Measurements from ENCODE around the gene NGF.

GRCh38 chr1:115310581-115311473, 27.2 kb downstream of the NGF start:
- TF ChIP-seq, protein P1, sequence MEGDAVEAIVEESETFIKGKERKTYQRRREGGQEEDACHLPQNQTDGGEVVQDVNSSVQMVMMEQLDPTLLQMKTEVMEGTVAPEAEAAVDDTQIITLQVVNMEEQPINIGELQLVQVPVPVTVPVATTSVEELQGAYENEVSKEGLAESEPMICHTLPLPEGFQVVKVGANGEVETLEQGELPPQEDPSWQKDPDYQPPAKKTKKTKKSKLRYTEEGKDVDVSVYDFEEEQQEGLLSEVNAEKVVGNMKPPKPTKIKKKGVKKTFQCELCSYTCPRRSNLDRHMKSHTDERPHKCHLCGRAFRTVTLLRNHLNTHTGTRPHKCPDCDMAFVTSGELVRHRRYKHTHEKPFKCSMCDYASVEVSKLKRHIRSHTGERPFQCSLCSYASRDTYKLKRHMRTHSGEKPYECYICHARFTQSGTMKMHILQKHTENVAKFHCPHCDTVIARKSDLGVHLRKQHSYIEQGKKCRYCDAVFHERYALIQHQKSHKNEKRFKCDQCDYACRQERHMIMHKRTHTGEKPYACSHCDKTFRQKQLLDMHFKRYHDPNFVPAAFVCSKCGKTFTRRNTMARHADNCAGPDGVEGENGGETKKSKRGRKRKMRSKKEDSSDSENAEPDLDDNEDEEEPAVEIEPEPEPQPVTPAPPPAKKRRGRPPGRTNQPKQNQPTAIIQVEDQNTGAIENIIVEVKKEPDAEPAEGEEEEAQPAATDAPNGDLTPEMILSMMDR (IDR thresholded peaks at IDR 0.05): no peak
- TF ChIP-seq EZH2 (IDR thresholded peaks at IDR 0.05; ENCODE audit: borderline replicate concordance, insufficient read depth, low read depth, low read length, poor library complexity, severe bottlenecking): no peak
